ENCODE data around the gene MDK.

DNA sequence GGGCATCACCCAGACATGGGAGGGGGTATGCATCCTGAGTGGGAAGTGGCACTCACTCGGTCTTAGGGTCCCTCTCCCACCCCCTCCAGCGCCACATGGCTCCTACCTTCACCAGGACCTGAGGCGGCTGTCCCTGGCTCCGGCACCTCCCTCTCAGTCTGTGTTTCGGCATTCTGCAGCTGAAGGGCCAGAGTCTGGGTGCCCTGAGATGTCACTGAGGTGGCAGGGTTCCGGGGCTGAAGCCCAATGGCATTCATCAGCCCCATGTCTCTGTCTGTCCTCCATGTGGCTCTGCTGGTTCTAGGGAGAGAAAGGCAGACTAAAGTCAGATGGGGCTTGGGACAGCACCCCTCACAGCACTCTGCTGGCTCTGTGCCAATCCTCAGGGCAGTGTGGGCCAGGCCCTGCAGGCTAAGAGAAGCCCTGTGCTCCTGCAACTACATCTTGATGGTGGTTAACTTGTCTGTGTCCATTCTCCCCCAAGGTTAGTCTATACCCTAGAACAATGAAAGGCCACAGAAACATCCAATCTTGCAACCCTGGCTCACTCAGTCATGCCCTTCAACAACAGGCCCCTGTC lies 27.0 kb downstream of the MDK start:
- TF ChIP-seq, protein P1, sequence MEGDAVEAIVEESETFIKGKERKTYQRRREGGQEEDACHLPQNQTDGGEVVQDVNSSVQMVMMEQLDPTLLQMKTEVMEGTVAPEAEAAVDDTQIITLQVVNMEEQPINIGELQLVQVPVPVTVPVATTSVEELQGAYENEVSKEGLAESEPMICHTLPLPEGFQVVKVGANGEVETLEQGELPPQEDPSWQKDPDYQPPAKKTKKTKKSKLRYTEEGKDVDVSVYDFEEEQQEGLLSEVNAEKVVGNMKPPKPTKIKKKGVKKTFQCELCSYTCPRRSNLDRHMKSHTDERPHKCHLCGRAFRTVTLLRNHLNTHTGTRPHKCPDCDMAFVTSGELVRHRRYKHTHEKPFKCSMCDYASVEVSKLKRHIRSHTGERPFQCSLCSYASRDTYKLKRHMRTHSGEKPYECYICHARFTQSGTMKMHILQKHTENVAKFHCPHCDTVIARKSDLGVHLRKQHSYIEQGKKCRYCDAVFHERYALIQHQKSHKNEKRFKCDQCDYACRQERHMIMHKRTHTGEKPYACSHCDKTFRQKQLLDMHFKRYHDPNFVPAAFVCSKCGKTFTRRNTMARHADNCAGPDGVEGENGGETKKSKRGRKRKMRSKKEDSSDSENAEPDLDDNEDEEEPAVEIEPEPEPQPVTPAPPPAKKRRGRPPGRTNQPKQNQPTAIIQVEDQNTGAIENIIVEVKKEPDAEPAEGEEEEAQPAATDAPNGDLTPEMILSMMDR (IDR thresholded peaks at IDR 0.05), result no peak
- no peak for TF ChIP-seq POLR2A (IDR thresholded peaks at IDR 0.05)
